GM18873 (cell line): Measurements from ENCODE around the gene TRMT2A.

ENCODE experiments used
- ATAC-seq: cut with Tn5 transposase; IDR thresholded peaks from one replicate; pipeline ENCODE4 v1.9.1; 2021; ENCODE audit warnings: mild to moderate bottlenecking, moderate library complexity, moderate number of reproducible peaks; ENCODE audit not compliant: unreplicated experiment, low FRiP score

TRMT2A gene

DNA sequence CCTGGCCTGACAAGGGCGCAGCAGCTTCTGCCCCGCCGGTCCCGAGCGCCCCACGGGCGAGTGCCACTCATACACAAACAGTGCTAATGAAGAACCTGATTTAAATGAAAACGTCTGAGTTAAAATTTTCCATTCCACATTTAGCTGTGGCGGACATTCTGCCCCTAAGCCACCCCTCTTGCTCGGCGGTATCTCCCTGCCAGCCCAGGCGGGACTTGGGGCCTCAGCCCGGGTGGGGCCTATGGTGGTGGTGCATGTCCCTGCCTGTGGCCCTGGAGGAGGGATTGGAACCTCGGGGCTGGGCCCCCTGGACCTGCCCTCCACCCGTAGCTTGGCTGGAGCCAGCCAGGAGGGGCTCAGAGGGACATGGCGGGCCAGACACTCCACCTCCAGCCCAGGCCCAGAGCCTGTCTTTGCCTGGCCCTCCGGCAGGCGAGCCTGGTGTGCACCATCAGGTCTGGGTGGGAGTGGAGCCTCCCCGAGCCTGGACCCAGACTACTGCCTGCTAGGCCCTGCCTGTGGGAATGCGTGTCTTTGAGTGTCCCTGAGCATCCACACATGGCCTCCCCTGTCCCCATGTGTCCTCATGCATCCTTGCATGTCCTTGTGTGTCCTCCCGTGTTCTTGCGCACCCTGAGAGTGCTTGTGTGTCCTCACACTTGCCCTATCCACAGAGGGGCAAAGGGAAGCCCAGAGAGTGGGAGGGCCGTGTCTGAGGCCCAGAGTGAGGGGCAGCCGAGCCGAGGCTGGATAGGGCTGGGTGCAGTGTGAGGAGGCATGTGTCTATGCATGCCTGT lies 19.0 kb upstream of the TRMT2A start:
- no peak for ATAC-seq

- no peak for ATAC-seq
Measured at GRCh38 chr22:20135265-20135664, 18.2 kb upstream of the TRMT2A start.

DNA sequence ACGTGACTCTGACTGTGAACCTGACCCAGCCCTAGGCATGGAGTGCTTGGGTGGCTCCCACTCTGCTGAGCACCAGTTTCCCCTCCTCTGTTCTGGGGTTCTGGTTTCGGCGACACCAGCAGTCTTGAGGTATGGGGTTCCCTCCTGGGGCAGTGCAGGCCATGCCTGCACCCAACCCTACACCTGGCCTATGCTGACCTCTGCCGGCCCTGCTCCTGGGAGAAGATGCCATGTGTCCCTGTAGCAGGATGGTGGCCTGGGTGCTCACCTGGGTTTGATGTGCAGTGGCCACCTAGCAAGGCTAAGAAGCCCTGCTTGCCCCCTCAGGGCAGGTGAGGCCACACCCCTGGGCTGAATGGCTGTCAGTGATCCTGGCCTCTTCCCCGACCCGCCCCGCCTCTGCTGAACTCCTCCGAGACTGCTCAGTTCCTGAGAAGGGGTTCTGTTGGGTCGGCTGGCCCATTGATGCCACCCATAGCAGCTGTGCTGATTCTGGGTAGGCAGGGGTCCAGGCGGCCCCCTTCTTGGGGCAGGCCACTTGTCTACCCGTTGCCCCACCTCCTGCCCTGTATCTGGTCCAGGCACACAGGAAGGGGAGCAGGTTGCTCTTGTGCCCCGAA lies 17.0 kb upstream of the TRMT2A start:
- ATAC-seq, result no peak

- no peak for ATAC-seq
Measured at GRCh38 chr22:20132686-20133246, 15.7 kb upstream of the TRMT2A start.

GRCh38 chr22:20131859-20132685 lies 15.0 kb upstream of the TRMT2A start:
- ATAC-seq, result no peak

GRCh38 chr22:20131597-20131858 lies 14.5 kb upstream of the TRMT2A start, which contains the start of gene ZDHHC8:
Gene ZDHHC8 (plus strand): TSS chr22:20131804. CDS start chr22:20131948, 144 bp downstream.
- ATAC-seq, result no peak

GRCh38 chr22:20130731-20131596 lies 13.9 kb upstream of the TRMT2A start:
- no peak for ATAC-seq

DNA sequence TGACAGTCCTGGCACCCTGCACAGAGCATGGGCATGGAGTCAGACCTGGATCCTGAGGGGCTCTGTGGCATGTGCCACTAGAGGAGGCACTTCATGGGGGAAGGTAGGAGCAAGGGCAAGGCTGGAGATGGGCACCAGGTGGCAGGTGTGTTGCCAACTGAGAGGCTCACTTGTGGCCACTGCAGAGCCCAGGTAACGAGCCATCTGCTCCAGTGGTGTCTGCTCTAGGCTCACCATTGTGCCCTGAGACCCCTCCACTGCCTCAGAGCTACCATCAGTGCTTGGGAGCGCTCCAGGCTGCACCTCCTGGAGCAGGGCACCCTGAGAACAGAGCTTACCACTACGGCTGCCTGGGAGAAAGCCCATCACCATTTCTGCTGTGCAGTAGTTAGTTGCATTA lies 13.3 kb upstream of the TRMT2A start:
- ATAC-seq, result no peak

DNA sequence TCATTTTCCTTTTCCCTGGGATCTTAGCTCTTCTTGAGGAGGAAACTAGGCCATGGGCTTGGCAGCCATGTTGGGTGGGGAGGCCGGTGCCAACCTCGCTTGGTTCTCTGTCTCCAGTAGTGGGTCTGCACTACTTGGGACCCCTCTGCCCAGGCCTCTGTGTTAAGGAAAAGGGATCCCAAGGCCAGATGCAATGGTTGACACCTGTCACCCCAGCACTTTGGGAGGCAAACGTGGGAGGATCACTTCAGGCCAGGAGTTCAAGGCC lies 12.7 kb upstream of the TRMT2A start:
- ATAC-seq, result no peak

- ATAC-seq, result no peak
Measured at GRCh38 chr22:20128902-20129746, 12.1 kb upstream of the TRMT2A start.

- no peak for ATAC-seq
Measured at GRCh38 chr22:20128619-20128901, 11.5 kb upstream of the TRMT2A start.

GRCh38 chr22:20127869-20128618 lies 11.0 kb upstream of the TRMT2A start:
- no peak for ATAC-seq

DNA sequence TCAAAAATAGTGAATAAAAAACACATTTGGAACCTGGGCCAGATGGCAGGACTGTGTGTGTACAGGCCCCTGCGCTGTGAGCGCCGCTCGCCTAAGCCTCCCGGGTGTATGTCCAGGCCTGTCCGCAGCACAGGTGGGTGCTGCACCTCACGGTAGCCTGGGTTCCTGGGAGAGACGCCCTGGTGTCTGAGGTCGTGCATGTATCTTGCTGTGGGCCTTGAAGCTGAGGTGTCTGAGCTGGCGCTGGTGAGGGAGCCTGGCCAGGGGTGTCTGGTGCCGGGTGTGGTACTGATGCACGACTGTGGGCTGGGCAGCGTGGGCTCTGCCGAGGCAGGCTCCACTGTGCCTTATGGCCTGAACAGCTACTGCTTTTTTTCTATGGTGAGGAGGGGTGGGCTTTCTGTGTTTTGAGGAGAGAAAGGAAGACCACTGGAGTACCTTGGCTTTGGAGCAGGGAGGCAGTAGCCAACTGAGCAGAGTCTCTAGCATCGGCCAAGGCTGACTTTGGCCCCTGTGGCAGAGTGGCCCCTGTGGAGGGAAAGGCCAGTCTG lies 10.4 kb upstream of the TRMT2A start:
- no peak for ATAC-seq

DNA sequence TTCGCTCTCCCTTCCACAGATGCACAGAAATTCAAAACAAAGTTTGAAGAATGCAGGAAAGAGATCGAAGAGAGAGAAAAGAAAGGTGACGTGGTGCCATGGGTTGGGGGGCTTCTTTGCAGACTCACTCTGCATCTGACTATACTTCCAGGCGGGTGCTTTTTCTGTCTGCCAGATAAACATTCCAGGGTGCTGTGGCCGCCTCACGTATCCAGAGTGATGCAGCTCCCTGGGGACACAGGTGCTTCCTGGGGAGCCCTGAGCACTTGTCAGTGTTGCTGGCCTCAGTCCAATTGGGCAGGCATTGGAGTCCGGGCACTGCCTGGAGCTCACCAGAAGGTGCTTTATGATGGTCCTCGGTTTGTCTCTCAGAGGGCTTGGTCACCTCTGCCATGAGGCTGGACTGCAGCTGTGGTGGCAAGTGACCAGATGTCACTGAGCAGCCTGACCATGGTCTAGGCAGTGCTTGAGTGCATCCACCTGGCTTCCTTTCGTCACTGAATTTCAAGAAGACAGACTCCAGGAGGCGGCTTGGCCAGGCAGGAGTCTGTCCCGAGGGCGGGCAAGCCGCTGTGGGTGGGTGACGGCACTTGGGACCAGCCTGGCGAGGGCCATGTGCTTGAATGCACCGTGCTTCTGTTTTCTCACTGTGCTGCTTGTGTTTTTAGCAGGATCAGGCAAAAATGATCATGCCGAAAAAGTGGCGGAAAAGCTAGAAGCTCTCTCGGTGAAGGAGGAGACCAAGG lies 9.4 kb upstream of the TRMT2A start:
- no peak for ATAC-seq

DNA sequence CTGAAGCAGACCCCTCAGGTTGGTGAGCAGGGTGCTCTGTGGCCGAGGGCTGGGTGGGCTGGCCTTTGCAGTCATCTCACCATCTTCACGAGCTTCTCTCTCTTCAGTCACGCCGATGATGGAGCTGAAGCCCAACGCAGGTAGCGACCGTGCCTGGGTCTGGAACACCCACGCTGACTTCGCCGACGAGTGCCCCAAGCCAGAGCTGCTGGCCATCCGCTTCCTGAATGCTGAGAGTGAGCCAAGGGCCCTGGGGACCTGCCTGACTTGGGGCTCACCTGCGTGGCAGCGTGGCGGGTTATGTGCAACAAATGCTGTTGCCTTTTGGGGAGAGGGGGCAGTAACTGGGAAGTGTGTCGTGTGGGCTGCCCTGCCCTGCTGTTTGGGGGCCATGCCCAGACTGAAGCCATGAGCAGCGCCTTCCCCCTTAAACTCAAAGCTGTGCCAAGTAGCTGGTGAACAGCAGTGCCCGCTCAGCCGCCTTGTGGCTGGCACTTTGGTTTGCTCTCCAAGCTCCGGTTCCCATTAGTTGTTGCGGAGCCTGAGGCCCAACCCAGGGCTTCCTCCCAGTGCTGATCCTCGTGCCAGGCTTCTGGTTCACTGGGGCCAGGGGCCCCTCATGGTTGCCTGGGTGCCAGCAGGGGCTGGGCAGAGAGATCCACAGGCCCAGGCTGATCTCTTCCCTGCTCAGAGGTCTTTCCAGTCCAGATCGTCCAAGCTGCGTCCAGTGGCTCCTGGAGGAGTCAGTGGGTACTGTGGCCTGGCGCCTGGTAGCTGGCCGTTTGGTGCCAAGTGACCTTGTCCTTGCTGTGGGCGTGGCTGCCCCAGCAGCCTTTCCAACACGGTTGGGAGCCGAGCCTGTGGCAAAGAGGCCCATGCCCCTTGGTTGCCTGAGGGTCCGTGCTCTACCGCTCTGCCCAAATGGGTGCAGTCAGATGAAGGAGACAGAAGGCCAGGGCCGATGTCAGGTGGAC lies 8.5 kb upstream of the TRMT2A start:
- ATAC-seq, result no peak

DNA sequence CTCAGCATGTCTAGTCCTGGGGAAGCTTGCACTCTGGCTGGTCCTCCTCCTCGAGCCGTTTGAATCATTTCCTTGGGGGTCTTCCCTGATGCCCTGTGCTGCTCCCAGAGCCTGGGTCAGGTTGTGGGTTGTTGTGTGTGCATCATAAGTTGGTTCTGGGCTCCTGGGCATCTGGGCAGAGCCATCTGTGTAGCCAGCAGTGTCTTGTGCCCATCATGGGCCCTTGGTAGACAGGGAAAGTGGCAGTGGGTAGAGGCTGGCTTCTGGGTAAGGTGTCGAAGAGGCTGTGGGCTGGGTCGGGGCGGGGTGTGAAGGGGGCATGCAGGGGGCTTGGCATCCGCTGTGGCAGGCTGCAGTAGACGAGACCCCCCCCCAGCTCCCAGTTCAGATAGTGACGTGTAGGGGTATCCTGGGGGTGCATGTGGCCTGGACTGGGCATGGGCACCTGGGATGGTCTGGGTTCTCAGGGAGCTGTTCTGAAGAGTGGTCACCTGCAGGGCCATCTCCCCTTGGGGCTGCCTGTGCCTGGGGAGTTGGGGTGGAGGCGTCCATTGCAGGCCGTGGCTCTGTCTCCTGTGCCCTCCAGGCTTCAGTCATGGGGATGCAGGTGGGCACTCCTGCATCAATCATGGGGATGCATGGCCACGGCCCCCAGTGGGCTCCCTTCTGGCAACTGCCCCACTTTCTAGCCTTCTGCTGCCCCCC lies 7.2 kb upstream of the TRMT2A start:
- no peak for ATAC-seq
